Vagina (tissue), 2 donors: ENCODE data around the gene AXIN1.

Source experiments
- CTCF ChIP-seq, 3 experiments: fragments of 450-650 bp in 2 of 3; fragments of 200-600 bp in 1 of 3; sonication (generic) in 1 of 3; IDR thresholded peaks; one replicate each; pipeline ENCODE4 v1.5.1; 2017 to 2019; ENCODE audit warnings: antibody characterized with exemption in 3 of 3, mild to moderate bottlenecking in 2 of 3, moderate library complexity in 2 of 3
- POLR2A ChIP-seq, 2 donors: fragments of 450-650 bp; IDR thresholded peaks; one replicate each; pipeline ENCODE4 v1.6.1; 2017; ENCODE audit warnings: antibody characterized with exemption in 2 of 2, mild to moderate bottlenecking in 2 of 2, moderate library complexity in 2 of 2
- POLR2AphosphoS5 ChIP-seq, 2 donors: sonication (generic); formaldehyde crosslinking; IDR thresholded peaks; one replicate each; pipeline ENCODE4 v1.9.0; 2017; ENCODE audit warnings: antibody characterized with exemption in 2 of 2, mild to moderate bottlenecking in 2 of 2, low read depth in 1 of 2; ENCODE audit not compliant: insufficient read depth in 1 of 2

GRCh38 chr16:293043-293775, 59.3 kb downstream of the AXIN1 start:
- TF ChIP-seq CTCF (IDR thresholded peaks at IDR 0.05) (no peak), POLR2AphosphoS5 (IDR thresholded peaks at IDR 0.05; ENCODE audit: insufficient read depth in 1 of 2, low read depth in 1 of 2) (no peak), POLR2A (IDR thresholded peaks at IDR 0.05) (no peak)
